Panc1 (cell line): Measurements from ENCODE around the gene CES4A. TPM values are rescaled to one million over a fixed set of nuclear protein-coding genes. Genes with fewer than 3 reads are reported as not detected.
"Not testable (repeated sequence)": the region's sequence is repeated elsewhere in the genome, so short reads cannot be mapped to it uniquely, and the experiment has no call there.

Experiments used
- ATAC-seq: fragments of 200-7000 bp; cut with Tn5 transposase; 2 replicates; pipeline ENCODE4 v1.9.1; 2020; ENCODE audit warnings: mild to moderate bottlenecking, moderate library complexity
- BruUV-seq: library from RNA; stranded (reverse); fragments of 400-500 nt; replicated peaks from 2 replicates; lab custom pipeline; 2021; lab: Mats Ljungman, UMichigan
- CTCF ChIA-PET: fragments of 300-600 bp; sonication (Branson Sonifier 250); formaldehyde crosslinking; loops from one replicate; lab custom pipeline; 2022; ENCODE audit warnings: antibody characterized with exemption; lab: Charles Lee
- POLR2A ChIA-PET: fragments of 300-600 bp; sonication (Branson Sonifier 250); formaldehyde crosslinking; loops from one replicate; lab custom pipeline; 2022; ENCODE audit warnings: antibody characterized with exemption; lab: Charles Lee
- DNase-seq: peaks from one replicate; pipeline ENCODE4 v3.0.0-alpha.2; 2010; ENCODE audit warnings: low read depth, low spot score
- H3K27ac ChIP-seq: 2 replicates; pipeline ENCODE4 v1.5.1; 2011; ENCODE audit warnings: mild to moderate bottlenecking, low read length, inconsistent platforms
- H3K27me3 ChIP-seq: fragments of 200-500 bp; sonication (Bioruptor generic); 2 replicates; pipeline ENCODE4 v1.6.0; 2014; ENCODE audit warnings: low read length, inconsistent platforms; ENCODE audit not compliant: control insufficient read depth, insufficient read depth
- H3K36me3 ChIP-seq: fragments of 200-500 bp; sonication (Bioruptor generic); 2 replicates; pipeline ENCODE4 v1.5.1; 2014; ENCODE audit warnings: inconsistent platforms, mild to moderate bottlenecking, low read length, moderate library complexity; ENCODE audit not compliant: control insufficient read depth, insufficient read depth
- H3K4me1 ChIP-seq: 2 replicates; pipeline ENCODE4 v1.5.1; 2011; ENCODE audit warnings: inconsistent platforms, mild to moderate bottlenecking, low read length, moderate library complexity; ENCODE audit not compliant: control insufficient read depth, insufficient read depth
- H3K4me3 ChIP-seq, 2 experiments: 2 replicates each; pipeline ENCODE4 v1.5.1; 2011 to 2012; ENCODE audit warnings: low read depth in 2 of 2, low read length in 2 of 2, mild to moderate bottlenecking in 2 of 2, inconsistent platforms in 1 of 2, moderate library complexity in 1 of 2
- H3K9me3 ChIP-seq: fragments of 200-500 bp; sonication (Bioruptor generic); 2 replicates; pipeline ENCODE4 v1.5.1; 2014; ENCODE audit warnings: low read depth, mild to moderate bottlenecking, inconsistent platforms, low read length, moderate library complexity; ENCODE audit not compliant: control insufficient read depth, insufficient read depth
- CTCF ChIP-seq: fragments of 450-650 bp; IDR thresholded peaks from 2 replicates; pipeline ENCODE4 v1.5.1; 2017; ENCODE audit warnings: mild to moderate bottlenecking
- POLR2AphosphoS5 ChIP-seq: IDR thresholded peaks from 2 replicates; pipeline ENCODE4 v1.6.1; 2012; ENCODE audit warnings: mild to moderate bottlenecking, low read depth, low read length, moderate library complexity
- REST ChIP-seq, 2 experiments: IDR thresholded peaks; 2 replicates each; pipeline ENCODE4 v1.6.1; 2011 to 2012; ENCODE audit warnings: low read depth in 2 of 2, control low read depth in 1 of 2, low read length in 1 of 2, mild to moderate bottlenecking in 1 of 2, moderate library complexity in 1 of 2; ENCODE audit not compliant: insufficient read depth in 1 of 2
- SIN3A ChIP-seq: IDR thresholded peaks from 2 replicates; pipeline ENCODE4 v1.6.1; 2012; ENCODE audit warnings: low read depth, mild to moderate bottlenecking, low read length, moderate library complexity, borderline replicate concordance; ENCODE audit not compliant: insufficient read depth
- TCF7L2 ChIP-seq: IDR thresholded peaks from 2 replicates; pipeline ENCODE4 v1.6.1; 2011; ENCODE audit warnings: mild to moderate bottlenecking, low read depth, low read length, inconsistent platforms
- in situ Hi-C: cut with HindIII; loops from 2 replicates; pipeline ENCODE4 v1.10.0; 2016; ENCODE audit warnings: low sequenced_read_pairs, low pct_unique_long_range_greater_than_20kb
- intact Hi-C: fragments of 100-400 bp; cut with micrococcal nuclease; formaldehyde crosslinking; loops from one replicate; pipeline ENCODE4 v1.10.0; 2022; ENCODE audit not compliant: unreplicated experiment
- total RNA-seq: library from RNA; stranded (reverse); gene quantifications from one replicate; pipeline ENCODE4 v1.2.1, GENCODE V29; 2021; ENCODE audit not compliant: unreplicated experiment

The CES4A gene
- total RNA-seq, 1 experiment from 2014 or later = 6.1 TPM

DNA sequence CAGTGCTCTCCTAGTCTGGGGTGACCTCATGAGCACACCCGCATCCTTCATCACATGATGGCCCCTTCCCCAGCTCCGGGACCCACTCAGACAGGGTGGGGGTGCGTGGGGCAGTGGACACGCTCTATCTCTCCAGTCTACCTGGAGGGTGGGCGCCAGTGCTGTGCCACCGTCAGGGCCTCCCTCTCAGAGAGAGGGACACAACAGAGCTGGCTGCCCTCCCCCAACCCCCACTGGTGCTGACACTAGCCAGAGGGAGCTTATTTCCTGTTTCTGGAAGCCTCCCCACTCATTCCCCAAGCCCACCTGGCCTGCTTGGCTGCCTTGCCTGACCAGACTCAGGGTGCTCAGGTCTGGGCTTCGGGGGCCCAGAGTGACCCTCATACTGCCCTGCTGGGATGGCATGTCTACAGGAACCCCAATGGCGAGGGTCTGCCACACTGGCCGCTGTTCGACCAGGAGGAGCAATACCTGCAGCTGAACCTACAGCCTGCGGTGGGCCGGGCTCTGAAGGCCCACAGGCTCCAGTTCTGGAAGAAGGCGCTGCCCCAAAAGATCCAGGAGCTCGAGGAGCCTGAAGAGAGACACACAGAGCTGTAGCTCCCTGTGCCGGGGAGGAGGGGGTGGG is 44.8 kb upstream of the CES4A start:
- Histone ChIP-seq H3K27ac (no peak overlapping the region), H3K27me3 (no peaks in the 10 kb centered on the region), H3K4me1 (no peaks in the 10 kb centered on the region), H3K4me3 (no peak overlapping the region), H3K36me3 (no peaks in the 10 kb centered on the region), H3K9me3 (no peaks in the 10 kb centered on the region)
- ChIA-PET POLR2A (no interaction called here), CTCF (interaction anchor here (0.6 kb wide), 1 partner anchor 83 kb away, joined by 3 read pairs; no protein-coding TSS in a partner anchor)
- in situ Hi-C loops = no loop called here
- TF ChIP-seq TCF7L2 = no peak
- TF ChIP-seq POLR2AphosphoS5 = no peak
- TF ChIP-seq REST (IDR thresholded peaks at IDR 0.05; ENCODE audit: insufficient read depth in 1 of 2, low read depth in 2 of 2, low read length in 1 of 2) = no peak
- TF ChIP-seq CTCF = no peak
- no peak for TF ChIP-seq SIN3A
- ATAC-seq (no peak), DNase-seq (no peak)
- intact Hi-C loops = no loop called here
- no TSS peak for BruUV-seq

DNA sequence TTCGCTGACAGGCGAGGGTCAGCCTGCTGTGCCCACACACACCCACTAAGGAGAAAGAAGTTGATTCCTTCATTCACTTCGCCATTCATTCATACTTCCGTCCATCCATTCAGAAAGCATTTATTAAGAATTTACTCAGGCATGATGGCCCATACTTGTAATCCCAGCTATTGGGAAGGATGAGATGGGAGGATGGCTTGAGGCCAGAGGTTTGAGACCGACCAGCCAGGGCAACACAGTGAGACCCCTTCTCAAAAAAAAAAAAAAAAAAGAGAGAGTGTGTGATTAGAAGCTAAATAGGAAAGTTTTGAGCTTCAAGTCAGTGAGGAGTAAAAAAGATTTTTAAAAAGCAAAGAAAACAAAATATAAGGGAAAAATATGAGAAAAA is 44.3 kb upstream of the CES4A start:
- H3K4me1 ChIP-seq = no peaks in the 10 kb centered on the region
- intact Hi-C loops (no loop called here), in situ Hi-C loops (no loop called here)
- no TSS peak for BruUV-seq
- CTCF ChIA-PET = interaction anchor here (0.6 kb wide), 1 partner anchor 43 kb away, joined by 3 read pairs; no protein-coding TSS in a partner anchor
- H3K27ac ChIP-seq = no peak overlapping the region
- POLR2A ChIA-PET = interaction anchor here (0.6 kb wide), 2 partner anchors 87 to 304 kb away, joined by 4 to 7 read pairs; no protein-coding TSS in a partner anchor
- H3K27me3 ChIP-seq = no peaks in the 10 kb centered on the region
- TF ChIP-seq TCF7L2 (no peak), POLR2AphosphoS5 (no peak), REST (IDR thresholded peaks at IDR 0.05; ENCODE audit: insufficient read depth in 1 of 2, low read depth in 2 of 2, low read length in 1 of 2) (no peak), CTCF (no peak), SIN3A (no peak)
- no peak overlapping the region for H3K4me3 ChIP-seq
- no peaks in the 10 kb centered on the region for H3K36me3 ChIP-seq
- H3K9me3 ChIP-seq = no peaks in the 10 kb centered on the region
- ATAC-seq = no peak
- DNase-seq = no peak

- H3K36me3 ChIP-seq, ATAC-seq, H3K4me1 ChIP-seq, H3K27ac ChIP-seq, BruUV-seq, in situ Hi-C loops, H3K4me3 ChIP-seq, POLR2A ChIA-PET, CTCF ChIA-PET, H3K27me3 ChIP-seq, DNase-seq, H3K9me3 ChIP-seq: not testable (repeated sequence)
- intact Hi-C loops = loop anchor here (5.0 kb wide), 1 partner anchor 48 kb away; no protein-coding TSS in a partner anchor
These were observed 43.4 kb upstream of the CES4A start for GRCh38 chr16:66944971-66945370.
